ENCODE measurements around the gene VAV2. TPM values are rescaled to one million over a fixed set of nuclear protein-coding genes. Genes with fewer than 3 reads are reported as not detected.
A peak's percentile ranks its signal among the peaks of the same experiment; 100 is the strongest.

VAV2 gene
- total and polyA plus RNA-seq, 4 donors = 13.0 to 28.2 (median 16.3) TPM

GRCh38 chr9:133828338-133828997 is 163.7 kb downstream of the VAV2 start:
- H3K4me3 ChIP-seq = no peak overlapping the region
- H3K36me3 ChIP-seq (ENCODE audit: control insufficient read depth in 4 of 4, insufficient read depth in 4 of 4, low read length in 4 of 4) = peaks cover 0 to 2% (median 0%) of the 10 kb centered on the region in 4 donors
- no peak overlapping the region for H3K27ac ChIP-seq (ENCODE audit: low read depth in 1 of 2, low read length in 1 of 2)
- no peak for DNase-seq
- no peak for TF ChIP-seq CTCF (IDR thresholded peaks at IDR 0.05; ENCODE audit: control extremely low read depth, extremely low read depth)
- no peaks in the 10 kb centered on the region for H3K27me3 ChIP-seq (ENCODE audit: control insufficient read depth in 3 of 3, insufficient read depth in 3 of 3, low read length in 2 of 3)
- peaks cover 0 to 17% (median 3%) of the 10 kb centered on the region in 5 donors for H3K4me1 ChIP-seq (ENCODE audit: control insufficient read depth in 5 of 5, insufficient read depth in 5 of 5, low read length in 5 of 5)
- WGBS, 2 donors = 88 to 92% methylated on average over 16 to 19 of the region's 25 CpGs
- no peaks in the 10 kb centered on the region for H3K9me3 ChIP-seq (ENCODE audit: control insufficient read depth in 4 of 4, insufficient read depth in 3 of 4, low read length in 3 of 4)
- no peak for ATAC-seq (ENCODE audit: insufficient read depth, low FRiP score)
- H3K9ac ChIP-seq (ENCODE audit: insufficient read depth in 1 of 2, low read length in 2 of 2) = no peak overlapping the region

GRCh38 chr9:133826289-133827085 is 165.6 kb downstream of the VAV2 start:
- TF ChIP-seq CTCF (IDR thresholded peaks at IDR 0.05; ENCODE audit: control extremely low read depth, extremely low read depth) = no peak
- Histone ChIP-seq H3K27me3 (ENCODE audit: control insufficient read depth in 3 of 3, insufficient read depth in 3 of 3, low read length in 2 of 3) (no peaks in the 10 kb centered on the region), H3K9me3 (ENCODE audit: control insufficient read depth in 4 of 4, insufficient read depth in 3 of 4, low read length in 3 of 4) (no peaks in the 10 kb centered on the region), H3K27ac (ENCODE audit: low read depth in 1 of 2, low read length in 1 of 2) (no peak overlapping the region), H3K4me3 (no peak overlapping the region), H3K9ac (ENCODE audit: insufficient read depth in 1 of 2, low read length in 2 of 2) (no peak overlapping the region), H3K36me3 (ENCODE audit: control insufficient read depth in 4 of 4, insufficient read depth in 4 of 4, low read length in 4 of 4) (no peaks in the 10 kb centered on the region), H3K4me1 (ENCODE audit: control insufficient read depth in 5 of 5, insufficient read depth in 5 of 5, low read length in 5 of 5) (peaks cover 0 to 20% (median 3%) of the 10 kb centered on the region in 5 donors)
- DNase-seq (peak in 1 of 3 donors; percentile 38), ATAC-seq (ENCODE audit: insufficient read depth, low FRiP score) (no peak)
- WGBS, 2 donors = 85 to 87% methylated on average over 22 of the region's 22 CpGs

GRCh38 chr9:133825555-133826218 is 166.4 kb downstream of the VAV2 start:
- H3K36me3 ChIP-seq (ENCODE audit: control insufficient read depth in 4 of 4, insufficient read depth in 4 of 4, low read length in 4 of 4) = peaks cover 0 to 3% (median 0%) of the 10 kb centered on the region in 4 donors
- no peaks in the 10 kb centered on the region for H3K9me3 ChIP-seq (ENCODE audit: control insufficient read depth in 4 of 4, insufficient read depth in 3 of 4, low read length in 3 of 4)
- 73 to 76% methylated on average over 17 of the region's 17 CpGs for WGBS, 2 donors
- H3K27ac ChIP-seq (ENCODE audit: low read depth in 1 of 2, low read length in 1 of 2) = no peak overlapping the region
- H3K9ac ChIP-seq (ENCODE audit: insufficient read depth in 1 of 2, low read length in 2 of 2) = no peak overlapping the region
- H3K4me1 ChIP-seq (ENCODE audit: control insufficient read depth in 5 of 5, insufficient read depth in 5 of 5, low read length in 5 of 5) = peaks cover 0 to 21% (median 3%) of the 10 kb centered on the region in 5 donors
- DNase-seq (peak in 2 of 3 donors; percentile 56 to 65), ATAC-seq (ENCODE audit: insufficient read depth, low FRiP score) (no peak)
- no peaks in the 10 kb centered on the region for H3K27me3 ChIP-seq (ENCODE audit: control insufficient read depth in 3 of 3, insufficient read depth in 3 of 3, low read length in 2 of 3)
- TF ChIP-seq CTCF (IDR thresholded peaks at IDR 0.05; ENCODE audit: control extremely low read depth, extremely low read depth) = no peak
- no peak overlapping the region for H3K4me3 ChIP-seq
